Thyroid gland (tissue), 4 donors: ENCODE data around the gene ESR1.

Experiments used
- CTCF ChIP-seq, 6 experiments: fragments of 200-600 bp in 3 of 6; fragments of 450-650 bp in 3 of 6; sonication (generic) in 3 of 6; IDR thresholded peaks; one replicate each; pipeline ENCODE4 v1.5.1; 2016 to 2019; ENCODE audit warnings: antibody characterized with exemption in 6 of 6, mild to moderate bottlenecking in 2 of 6, inconsistent platforms in 1 of 6, moderate library complexity in 1 of 6
- POLR2A ChIP-seq, 2 donors: fragments of 450-650 bp; IDR thresholded peaks; one replicate each; pipeline ENCODE4 v1.6.1; 2017; ENCODE audit warnings: antibody characterized with exemption in 2 of 2, mild to moderate bottlenecking in 2 of 2, moderate library complexity in 1 of 2

DNA sequence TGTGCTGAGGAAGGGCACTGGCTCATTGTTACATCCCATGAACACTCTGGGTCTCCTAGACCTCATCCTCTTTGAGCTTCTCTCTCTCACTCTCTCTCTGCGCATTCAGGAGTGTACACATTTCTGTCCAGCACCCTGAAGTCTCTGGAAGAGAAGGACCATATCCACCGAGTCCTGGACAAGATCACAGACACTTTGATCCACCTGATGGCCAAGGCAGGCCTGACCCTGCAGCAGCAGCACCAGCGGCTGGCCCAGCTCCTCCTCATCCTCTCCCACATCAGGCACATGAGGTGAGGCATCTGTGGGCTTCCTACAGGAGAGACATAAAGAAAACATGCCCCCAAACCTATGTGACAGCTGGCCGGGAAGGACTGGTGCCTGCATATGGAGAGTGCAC lies 286.8 kb downstream of the ESR1 start:
- TF ChIP-seq CTCF (IDR thresholded peaks at IDR 0.05) (no peak), POLR2A (IDR thresholded peaks at IDR 0.05) (no peak)
